ENCODE measurements around the gene PAPOLB. TPM values are rescaled to one million over a fixed set of nuclear protein-coding genes. Genes with fewer than 3 reads are reported as not detected.

PAPOLB gene
- total RNA-seq, 1 donor, result 0.36 TPM

GRCh38 chr7:4823441-4824119 is 38.2 kb downstream of the PAPOLB start:
- no peak overlapping the region for H3K4me3 ChIP-seq (ENCODE audit: insufficient read depth, low read length)
- no peak overlapping the region for H3K4me2 ChIP-seq (ENCODE audit: insufficient read depth, low read length)
- H3K36me3 ChIP-seq (ENCODE audit: insufficient read depth, low read length), result no peaks in the 10 kb centered on the region
- DNase-seq (ENCODE audit: insufficient read length, low spot score, missing footprints), result peak; percentile 56
- no peak overlapping the region for H2AFZ ChIP-seq (ENCODE audit: low read length)
- peaks cover 15% of the 10 kb centered on the region for H3K27me3 ChIP-seq (ENCODE audit: insufficient read depth, low read length)
- TF ChIP-seq CTCF (IDR thresholded peaks at IDR 0.05; ENCODE audit: extremely low read depth, low read depth, low read length), result no peak
- H3K9me3 ChIP-seq (ENCODE audit: low read depth, low read length), result no peaks in the 10 kb centered on the region
- no peak overlapping the region for H3K27ac ChIP-seq (ENCODE audit: low read depth, low read length)
- H3K4me1 ChIP-seq (ENCODE audit: insufficient read depth, low read length), result no peaks in the 10 kb centered on the region
- no peaks in the 10 kb centered on the region for H4K20me1 ChIP-seq (ENCODE audit: insufficient read depth, low read length)
- H3K79me2 ChIP-seq (ENCODE audit: insufficient read depth, low read length), result no peaks in the 10 kb centered on the region

GRCh38 chr7:4822677-4823076 is 39.2 kb downstream of the PAPOLB start:
- no peak overlapping the region for H3K4me2 ChIP-seq (ENCODE audit: insufficient read depth, low read length)
- H3K9me3 ChIP-seq (ENCODE audit: low read depth, low read length), result no peaks in the 10 kb centered on the region
- no peak overlapping the region for H3K27ac ChIP-seq (ENCODE audit: low read depth, low read length)
- no peak overlapping the region for H3K4me3 ChIP-seq (ENCODE audit: insufficient read depth, low read length)
- H4K20me1 ChIP-seq (ENCODE audit: insufficient read depth, low read length), result no peaks in the 10 kb centered on the region
- no peaks in the 10 kb centered on the region for H3K36me3 ChIP-seq (ENCODE audit: insufficient read depth, low read length)
- DNase-seq (ENCODE audit: insufficient read length, low spot score, missing footprints), result peak; percentile 54
- TF ChIP-seq CTCF (IDR thresholded peaks at IDR 0.05; ENCODE audit: extremely low read depth, low read depth, low read length), result no peak
- H2AFZ ChIP-seq (ENCODE audit: low read length), result no peak overlapping the region
- no peaks in the 10 kb centered on the region for H3K79me2 ChIP-seq (ENCODE audit: insufficient read depth, low read length)
- no peaks in the 10 kb centered on the region for H3K4me1 ChIP-seq (ENCODE audit: insufficient read depth, low read length)
- H3K27me3 ChIP-seq (ENCODE audit: insufficient read depth, low read length), result peaks cover 15% of the 10 kb centered on the region

- H3K9me3 ChIP-seq (ENCODE audit: low read depth, low read length), result no peaks in the 10 kb centered on the region
- H3K4me3 ChIP-seq (ENCODE audit: insufficient read depth, low read length), result no peak overlapping the region
- peaks cover 15% of the 10 kb centered on the region for H3K27me3 ChIP-seq (ENCODE audit: insufficient read depth, low read length)
- no peak overlapping the region for H3K27ac ChIP-seq (ENCODE audit: low read depth, low read length)
- no peaks in the 10 kb centered on the region for H4K20me1 ChIP-seq (ENCODE audit: insufficient read depth, low read length)
- no peaks in the 10 kb centered on the region for H3K79me2 ChIP-seq (ENCODE audit: insufficient read depth, low read length)
- no peaks in the 10 kb centered on the region for H3K4me1 ChIP-seq (ENCODE audit: insufficient read depth, low read length)
- no peak overlapping the region for H3K4me2 ChIP-seq (ENCODE audit: insufficient read depth, low read length)
- H3K36me3 ChIP-seq (ENCODE audit: insufficient read depth, low read length), result no peaks in the 10 kb centered on the region
- DNase-seq (ENCODE audit: insufficient read length, low spot score, missing footprints), result peak; percentile 31
- H2AFZ ChIP-seq (ENCODE audit: low read length), result no peak overlapping the region
- TF ChIP-seq CTCF (IDR thresholded peaks at IDR 0.05; ENCODE audit: extremely low read depth, low read depth, low read length), result no peak
Measured at GRCh38 chr7:4820967-4821471, 40.8 kb downstream of the PAPOLB start.

GRCh38 chr7:4820405-4820966 is 41.3 kb downstream of the PAPOLB start:
- H3K27me3 ChIP-seq (ENCODE audit: insufficient read depth, low read length), result peaks cover 15% of the 10 kb centered on the region
- no peak overlapping the region for H3K4me2 ChIP-seq (ENCODE audit: insufficient read depth, low read length)
- no peaks in the 10 kb centered on the region for H4K20me1 ChIP-seq (ENCODE audit: insufficient read depth, low read length)
- no peaks in the 10 kb centered on the region for H3K36me3 ChIP-seq (ENCODE audit: insufficient read depth, low read length)
- H3K4me1 ChIP-seq (ENCODE audit: insufficient read depth, low read length), result no peaks in the 10 kb centered on the region
- H3K79me2 ChIP-seq (ENCODE audit: insufficient read depth, low read length), result no peaks in the 10 kb centered on the region
- TF ChIP-seq CTCF (IDR thresholded peaks at IDR 0.05; ENCODE audit: extremely low read depth, low read depth, low read length), result no peak
- no peak overlapping the region for H3K27ac ChIP-seq (ENCODE audit: low read depth, low read length)
- no peak overlapping the region for H3K4me3 ChIP-seq (ENCODE audit: insufficient read depth, low read length)
- H2AFZ ChIP-seq (ENCODE audit: low read length), result no peak overlapping the region
- DNase-seq (ENCODE audit: insufficient read length, low spot score, missing footprints), result peak; percentile 67
- H3K9me3 ChIP-seq (ENCODE audit: low read depth, low read length), result no peaks in the 10 kb centered on the region
